RKO (cell line): Measurements from ENCODE around the gene CD300C.
"Not testable (repeated sequence)": the region's sequence is repeated elsewhere in the genome, so short reads cannot be mapped to it uniquely, and the experiment has no call there.

Experiments
- DNase-seq: peaks from one replicate; pipeline ENCODE4 v3.0.0-alpha.2; 2016; ENCODE audit warnings: low spot score

The CD300C gene

GRCh38 chr17:74561586-74561985, 15.7 kb upstream of the CD300C start:
- no peak for DNase-seq

- no peak for DNase-seq
Measured at GRCh38 chr17:74558882-74559519, 13.1 kb upstream of the CD300C start.

GRCh38 chr17:74558402-74558801, 12.5 kb upstream of the CD300C start:
- DNase-seq, result not testable (repeated sequence)

- no peak for DNase-seq
Measured at GRCh38 chr17:74555427-74555940, 9.6 kb upstream of the CD300C start.

GRCh38 chr17:74554909-74555308, 9.0 kb upstream of the CD300C start:
- no peak for DNase-seq

- DNase-seq, result no peak
Measured at GRCh38 chr17:74552037-74552436, 6.1 kb upstream of the CD300C start.

- DNase-seq, result no peak
Measured at GRCh38 chr17:74550602-74551001, 4.7 kb upstream of the CD300C start.

- DNase-seq, result no peak
Measured at GRCh38 chr17:74549343-74549742, 3.4 kb upstream of the CD300C start.

- DNase-seq, result peak; percentile 12
Measured at GRCh38 chr17:74547736-74548135, 1.8 kb upstream of the CD300C start.

- DNase-seq, result no peak
Measured at GRCh38 chr17:74547264-74547663, 1.3 kb upstream of the CD300C start.

GRCh38 chr17:74546586-74546985, 671 bp upstream of the CD300C start:
- DNase-seq, result no peak

GRCh38 chr17:74544991-74545842, 698 bp downstream of the CD300C start:
- no peak for DNase-seq

GRCh38 chr17:74543891-74544760, 1.8 kb downstream of the CD300C start:
- no peak for DNase-seq

- DNase-seq, result no peak
Measured at GRCh38 chr17:74543406-74543805, 2.5 kb downstream of the CD300C start.

GRCh38 chr17:74542727-74543383, 3.1 kb downstream of the CD300C start:
- DNase-seq, result no peak

- no peak for DNase-seq
Measured at GRCh38 chr17:74542166-74542565, 3.7 kb downstream of the CD300C start.

GRCh38 chr17:74541176-74542111, 4.5 kb downstream of the CD300C start:
- no peak for DNase-seq

- DNase-seq, result no peak
Measured at GRCh38 chr17:74539281-74539820, 6.6 kb downstream of the CD300C start.

GRCh38 chr17:74536890-74537289, 9.0 kb downstream of the CD300C start:
- no peak for DNase-seq

- DNase-seq, result no peak
Measured at GRCh38 chr17:74532115-74532514, 13.8 kb downstream of the CD300C start.
